ENCODE measurements around the gene UBR4. TPM values are rescaled to one million over a fixed set of nuclear protein-coding genes. Genes with fewer than 3 reads are reported as not detected.

UBR4 gene
- total and polyA plus RNA-seq, 10 of the 15 experiments (the other 5 are each of a cell fraction or from before 2014, with no cell fraction given) = 34.2 to 124 (median 56.2) TPM

GRCh38 chr1:19049128-19049768 lies 160.8 kb downstream of the UBR4 start:
- ChIA-PET CTCF (interaction anchor here (1.7 kb wide), 1 partner anchor 142 kb away, joined by 6 read pairs; no protein-coding TSS in a partner anchor), POLR2A (no interaction called here)

More at GRCh38 chr1:19049128-19049768, 160.8 kb downstream of the UBR4 start:
- Histone ChIP-seq H3K4me2 (ENCODE audit: control insufficient read depth, insufficient read depth) (no peak overlapping the region), H4K20me1 (ENCODE audit: control insufficient read depth, insufficient read depth) (no peaks in the 10 kb centered on the region), H3K9me3 (replicated peaks; ENCODE audit: control insufficient read depth, insufficient read depth, low read length) (no peaks in the 10 kb centered on the region), H3K79me2 (ENCODE audit: control insufficient read depth, insufficient read depth, low read length) (no peaks in the 10 kb centered on the region), H3K27me3 (replicated peaks in 1 of 2; ENCODE audit: control insufficient read depth in 2 of 2, insufficient read depth in 2 of 2, low read length in 1 of 2) (peaks cover 0 to 5% of the 10 kb centered on the region in 2 experiments; a peak in 3 of 4 replicates), H3K36me3 (ENCODE audit: control insufficient read depth in 2 of 2, insufficient read depth in 2 of 2, low read length in 1 of 2) (no peaks in the 10 kb centered on the region), H3K9ac (ENCODE audit: control insufficient read depth, insufficient read depth, low read length) (no peak overlapping the region), H3K4me3 (no peak overlapping the region), H3K27ac (ENCODE audit: control insufficient read depth, insufficient read depth) (no peak overlapping the region), H2AFZ (ENCODE audit: control insufficient read depth, low read depth, low read length) (no peak overlapping the region), H3K4me1 (ENCODE audit: control insufficient read depth, insufficient read depth, low read length) (no peaks in the 10 kb centered on the region)
- intact Hi-C loops (cut with micrococcal nuclease; ENCODE audit: unreplicated experiment) = no loop called here
- DNase-seq (ENCODE audit: low read depth, low spot score) (no peak), FAIRE-seq (no peak), ATAC-seq (no peak)
- BruUV-seq (replicated peaks) = no TSS peak
- TF ChIP-seq ATF3 (IDR thresholded peaks at IDR 0.05; ENCODE audit: borderline replicate concordance, extremely low read depth, low read depth, low read length) = no peak
- TF ChIP-seq HDGF (IDR thresholded peaks at IDR 0.05) = no peak
- no peak for TF ChIP-seq BCL3 (IDR thresholded peaks at IDR 0.05; ENCODE audit: borderline replicate concordance, insufficient read depth, low read depth, low read length, poor library complexity, severe bottlenecking)
- in situ Hi-C loops (cut with MboI) = no loop called here
- ChIA-PET SMC1A (ENCODE audit: uncharacterized antibody, unreplicated experiment) (interaction anchor here (1.3 kb wide), 1 partner anchor 74 kb away, joined by 5 read pairs; no protein-coding TSS in a partner anchor), RAD21 (ENCODE audit: unreplicated experiment) (no interaction called here)
- 64% methylated on average over 15 of the region's 15 CpGs for WGBS (ENCODE audit: insufficient coverage, insufficient replicate concordance, low lambda C conversion rate, missing lambda C conversion rate)

Data from GM12878 (cell line).